Fibroblast of the aortic adventitia (primary cell): ENCODE data around the gene GSG1L. TPM values are rescaled to one million over a fixed set of nuclear protein-coding genes. Genes with fewer than 3 reads are reported as not detected.

Experiments used
- DNase-seq: peaks from one replicate; pipeline ENCODE4 v3.0.0-alpha.2; 2010; ENCODE audit warnings: low read depth
- H3K4me3 ChIP-seq: 2 replicates; pipeline ENCODE4 v1.5.1; 2011; ENCODE audit warnings: low read depth, mild to moderate bottlenecking, control low read depth, low read length, moderate library complexity
- total RNA-seq: library from RNA; depleted of rRNA; stranded (reverse); fragments of >200 nt; gene quantifications from 2 replicates; pipeline ENCODE4 v1.2.3, GENCODE V29; 2012; ENCODE audit warnings: low replicate concordance
- TF ChIP-seq, protein P1 (sequence below): IDR thresholded peaks from 2 replicates; pipeline ENCODE4 v1.5.1; 2011; ENCODE audit warnings: mild to moderate bottlenecking, low read length, control low read depth, inconsistent platforms; ENCODE audit not compliant: insufficient read depth

Gene GSG1L
- total RNA-seq, 1 donor = not detected

DNA sequence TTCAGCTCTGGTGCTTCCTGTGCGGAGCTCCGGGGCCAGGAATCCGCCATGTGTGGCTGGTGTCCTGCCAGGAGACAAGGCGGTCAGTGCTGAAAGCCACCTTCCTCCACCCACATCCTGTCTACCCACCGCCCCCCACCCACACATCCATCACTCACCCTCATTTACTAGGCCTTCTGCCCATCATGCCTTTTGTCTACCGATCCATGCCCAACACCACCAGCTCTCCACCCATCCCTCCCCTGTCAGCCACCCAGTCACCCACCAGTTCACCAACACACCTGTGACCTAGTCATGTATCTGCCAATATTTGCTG, 272.2 kb downstream of the GSG1L start:
- H3K4me3 ChIP-seq = no peak overlapping the region
- TF ChIP-seq, protein P1, sequence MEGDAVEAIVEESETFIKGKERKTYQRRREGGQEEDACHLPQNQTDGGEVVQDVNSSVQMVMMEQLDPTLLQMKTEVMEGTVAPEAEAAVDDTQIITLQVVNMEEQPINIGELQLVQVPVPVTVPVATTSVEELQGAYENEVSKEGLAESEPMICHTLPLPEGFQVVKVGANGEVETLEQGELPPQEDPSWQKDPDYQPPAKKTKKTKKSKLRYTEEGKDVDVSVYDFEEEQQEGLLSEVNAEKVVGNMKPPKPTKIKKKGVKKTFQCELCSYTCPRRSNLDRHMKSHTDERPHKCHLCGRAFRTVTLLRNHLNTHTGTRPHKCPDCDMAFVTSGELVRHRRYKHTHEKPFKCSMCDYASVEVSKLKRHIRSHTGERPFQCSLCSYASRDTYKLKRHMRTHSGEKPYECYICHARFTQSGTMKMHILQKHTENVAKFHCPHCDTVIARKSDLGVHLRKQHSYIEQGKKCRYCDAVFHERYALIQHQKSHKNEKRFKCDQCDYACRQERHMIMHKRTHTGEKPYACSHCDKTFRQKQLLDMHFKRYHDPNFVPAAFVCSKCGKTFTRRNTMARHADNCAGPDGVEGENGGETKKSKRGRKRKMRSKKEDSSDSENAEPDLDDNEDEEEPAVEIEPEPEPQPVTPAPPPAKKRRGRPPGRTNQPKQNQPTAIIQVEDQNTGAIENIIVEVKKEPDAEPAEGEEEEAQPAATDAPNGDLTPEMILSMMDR = no peak
- no peak for DNase-seq

DNA sequence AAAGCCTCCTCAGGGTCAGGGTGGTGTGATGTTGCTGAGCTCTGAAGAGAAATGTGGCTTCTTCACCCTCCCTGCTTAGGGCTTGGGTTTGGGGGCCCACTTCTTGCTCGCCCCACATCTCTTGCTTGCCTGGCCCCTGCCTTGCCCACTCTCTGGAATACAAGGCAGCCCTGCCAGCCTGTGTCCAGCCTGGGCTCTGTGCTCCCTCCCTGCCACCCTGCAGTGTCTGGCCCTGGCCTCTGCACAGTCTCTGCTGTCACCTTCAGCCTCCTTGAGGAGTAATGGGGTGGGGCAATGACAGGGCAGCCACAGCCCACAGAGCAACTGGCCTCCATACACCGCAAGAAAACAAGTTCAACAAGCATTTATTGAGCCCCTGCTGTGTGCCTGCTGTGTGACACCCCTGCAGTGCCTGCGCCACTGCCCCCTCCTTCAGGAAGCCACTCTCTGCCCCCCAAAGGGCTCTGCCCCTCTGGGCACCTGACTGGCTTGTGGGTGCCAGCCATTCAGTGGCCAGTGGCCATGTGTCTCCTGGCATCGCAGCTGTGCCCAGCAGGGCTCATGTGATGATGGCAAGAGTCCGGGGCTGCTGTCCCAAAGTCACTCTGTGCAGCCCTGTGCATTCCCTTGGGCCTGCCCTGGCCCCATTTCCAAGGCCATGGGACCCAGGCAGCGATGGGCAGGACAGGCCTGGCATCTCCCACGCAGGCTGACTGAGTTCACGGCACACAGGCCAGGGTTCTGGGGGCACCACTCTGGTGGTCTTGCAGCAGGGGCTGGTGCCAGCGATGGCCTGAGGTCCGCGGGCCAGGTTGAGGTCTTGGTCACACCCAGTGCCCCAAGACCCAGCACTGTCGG, 272.7 kb downstream of the GSG1L start:
- H3K4me3 ChIP-seq = no peak overlapping the region
- TF ChIP-seq, protein P1 = no peak
- no peak for DNase-seq

DNA sequence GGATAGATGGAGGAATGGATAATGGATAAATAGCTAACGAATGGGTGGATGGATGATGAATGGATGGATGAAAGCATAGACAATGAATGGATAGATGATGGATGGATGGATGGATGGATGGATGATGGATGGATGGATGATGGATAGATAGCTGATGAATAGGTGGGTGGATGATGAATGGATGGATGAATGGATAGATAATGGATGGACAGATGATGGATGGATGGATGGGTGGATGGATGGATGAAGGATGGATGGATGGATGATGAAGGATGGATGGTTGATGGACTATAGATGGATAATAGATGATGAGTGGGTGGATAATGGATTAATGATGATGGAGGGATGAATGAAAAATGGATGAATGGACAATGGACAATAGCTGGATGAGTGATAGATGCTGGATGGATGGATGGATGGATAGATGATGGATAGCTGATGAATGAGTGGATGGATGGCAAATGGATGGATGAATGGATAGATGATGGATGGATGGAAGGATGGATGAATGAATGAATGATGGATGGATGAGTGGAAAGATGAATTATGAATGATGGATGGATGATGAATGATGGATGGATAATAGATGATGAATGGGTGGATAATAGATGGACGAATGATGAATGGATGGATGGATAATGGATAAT, 273.8 kb downstream of the GSG1L start:
- no peak for DNase-seq
- H3K4me3 ChIP-seq = no peak overlapping the region
- TF ChIP-seq, protein P1 = no peak

DNA sequence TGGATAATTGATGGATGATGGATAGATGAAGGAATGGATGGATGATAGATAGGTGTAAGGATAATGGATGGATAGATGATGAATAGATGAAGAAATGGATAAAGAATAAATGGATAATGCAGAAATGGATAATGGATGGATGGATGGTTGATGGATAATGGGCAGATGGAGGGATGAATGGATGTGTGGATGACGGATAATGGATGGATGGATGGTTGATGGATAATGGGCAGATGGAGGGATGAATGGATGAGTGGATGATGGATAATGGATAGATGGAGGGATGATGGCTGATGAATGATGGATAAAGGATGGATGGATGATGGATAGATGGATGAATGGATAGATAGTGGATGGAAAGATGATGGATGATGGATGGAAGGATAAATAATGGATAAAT, 274.4 kb downstream of the GSG1L start:
- H3K4me3 ChIP-seq = no peak overlapping the region
- TF ChIP-seq, protein P1 = no peak
- DNase-seq = no peak

DNA sequence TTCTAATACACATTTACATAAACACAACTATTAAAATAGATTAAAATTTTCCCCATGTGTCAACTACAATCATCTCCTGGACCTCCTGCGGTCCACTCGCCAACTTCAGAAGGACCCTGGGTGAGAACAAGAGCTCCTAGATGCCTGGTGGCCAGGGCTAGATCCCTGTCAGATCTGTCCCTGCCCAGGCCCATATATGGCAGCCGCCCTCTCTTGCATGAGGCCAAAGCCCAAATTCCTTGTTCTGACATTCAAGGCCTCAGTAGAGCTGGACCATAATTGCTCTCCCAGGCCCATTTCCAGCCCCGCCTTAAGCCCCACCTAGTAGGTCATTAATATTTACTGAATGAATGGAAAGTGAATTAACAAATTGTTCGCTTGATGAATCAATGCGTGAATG, 275.8 kb downstream of the GSG1L start:
- no peak overlapping the region for H3K4me3 ChIP-seq
- DNase-seq = no peak
- TF ChIP-seq, protein P1 = no peak

DNA sequence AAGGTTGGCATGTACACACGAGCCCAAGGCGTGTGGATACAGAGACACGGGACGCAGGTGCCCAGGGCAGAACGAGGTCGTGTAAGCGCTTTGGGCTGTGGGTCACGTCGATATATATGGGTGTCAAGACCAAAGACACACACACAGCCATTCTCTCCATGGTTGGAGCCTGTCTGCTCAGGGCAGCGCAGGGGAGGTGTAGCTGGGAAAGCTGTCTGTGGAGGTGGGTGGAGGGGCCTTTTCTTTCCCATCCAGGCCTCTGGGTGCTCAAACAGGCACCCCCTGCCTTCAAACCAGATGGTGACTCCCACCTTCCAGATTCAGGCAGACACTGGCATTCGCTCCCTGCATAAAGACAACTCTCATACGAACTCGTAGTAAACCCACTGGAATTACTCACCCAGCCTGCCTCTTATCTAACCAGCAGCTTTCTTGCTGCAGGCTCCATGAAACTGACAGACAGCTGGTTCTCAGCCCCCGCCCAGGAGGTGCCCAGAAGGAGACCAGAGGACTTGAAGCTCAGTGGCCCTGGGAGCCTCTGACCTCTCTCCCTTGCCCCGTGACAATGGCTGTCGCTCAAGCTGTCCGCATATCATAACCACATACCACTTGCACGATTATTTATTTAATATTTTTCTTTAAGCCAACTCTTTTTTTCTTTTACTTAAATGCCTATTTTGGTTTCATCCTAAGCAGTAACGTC, 276.4 kb downstream of the GSG1L start:
- H3K4me3 ChIP-seq = no peak overlapping the region
- DNase-seq = no peak
- TF ChIP-seq, protein P1 = no peak
